Measurements from ENCODE around the gene CTU2. TPM values are rescaled to one million over a fixed set of nuclear protein-coding genes. Genes with fewer than 3 reads are reported as not detected.

Gene CTU2
- total and polyA plus RNA-seq, 2 experiments from 2014 or later = 5.9 to 19.5 TPM

DNA sequence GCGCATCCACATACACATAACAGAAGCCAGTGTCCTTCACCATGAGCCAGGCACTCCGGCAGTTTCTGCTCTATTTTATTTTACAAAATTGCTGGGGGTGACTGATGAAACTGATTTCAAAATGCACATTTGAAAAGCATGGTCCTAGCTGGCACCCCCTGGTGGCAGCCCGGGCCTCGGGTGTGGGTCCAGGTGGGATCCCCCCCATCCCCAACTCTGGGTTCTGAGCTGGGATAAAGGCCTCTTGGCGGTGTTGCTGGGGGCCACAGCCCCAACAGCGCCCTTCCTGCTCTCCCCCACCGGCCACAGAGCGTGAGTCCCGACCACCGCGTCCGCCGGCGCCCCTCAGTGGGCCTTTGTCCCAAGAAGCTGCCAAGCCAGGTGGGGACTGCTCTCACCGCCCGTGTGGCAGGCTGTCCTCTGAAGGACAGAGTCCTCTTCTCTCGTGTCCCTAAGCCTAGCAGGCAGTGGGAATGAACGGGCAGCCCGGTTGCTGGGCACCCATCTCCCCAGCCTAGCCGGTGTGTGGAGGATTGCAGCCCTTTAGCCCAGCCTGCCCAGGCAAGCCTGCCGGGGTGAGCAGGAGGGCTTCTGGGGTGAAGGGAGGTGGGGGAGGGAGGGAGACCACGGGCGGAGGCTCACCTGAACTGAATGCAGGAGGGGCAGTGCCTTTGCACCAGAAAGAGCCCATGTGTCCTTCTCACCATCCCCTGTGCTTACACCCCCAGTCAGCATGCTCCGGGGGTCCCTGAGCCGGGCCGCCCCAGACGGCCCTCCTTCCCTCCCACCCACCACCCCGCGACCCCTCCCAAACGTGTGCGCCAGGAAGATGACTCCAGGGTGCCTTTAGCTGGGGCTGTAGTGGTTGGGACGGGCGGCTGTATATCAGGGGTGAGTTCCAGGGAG, 20.9 kb upstream of the CTU2 start:
- Histone ChIP-seq H3K36me3 (replicated peaks; ENCODE audit: insufficient read depth, low read depth) (no peaks in the 10 kb centered on the region), H3K79me2 (no peaks in the 10 kb centered on the region), H4K20me1 (ENCODE audit: insufficient read depth, poor library complexity, severe bottlenecking) (no peaks in the 10 kb centered on the region), H2AFZ (peak overlapping the region; percentile 84), H3K27me3 (peaks cover 3% of the 10 kb centered on the region), H3K4me1 (ENCODE audit: insufficient read depth) (peaks cover 20% of the 10 kb centered on the region), H3K4me3 (peak overlapping the region; percentile 70), H3K9me3 (ENCODE audit: low read depth) (no peaks in the 10 kb centered on the region), H3K9me2 (replicated peaks; ENCODE audit: insufficient read depth) (no peaks in the 10 kb centered on the region), H3K4me2 (peak overlapping the region; percentile 100), H3K27ac (peak overlapping the region; percentile 83)
- WGBS (ENCODE audit: low lambda C conversion rate, missing lambda C conversion rate) = 11% methylated on average over 28 of the region's 33 CpGs
- TF ChIP-seq EZH2 (IDR thresholded peaks at IDR 0.05; ENCODE audit: borderline replicate concordance) (no peak), EZH2phosphoT487 (IDR thresholded peaks at IDR 0.05; ENCODE audit: low read depth, severe bottlenecking, unreplicated experiment) (no peak)
- TF ChIP-seq, protein P1, sequence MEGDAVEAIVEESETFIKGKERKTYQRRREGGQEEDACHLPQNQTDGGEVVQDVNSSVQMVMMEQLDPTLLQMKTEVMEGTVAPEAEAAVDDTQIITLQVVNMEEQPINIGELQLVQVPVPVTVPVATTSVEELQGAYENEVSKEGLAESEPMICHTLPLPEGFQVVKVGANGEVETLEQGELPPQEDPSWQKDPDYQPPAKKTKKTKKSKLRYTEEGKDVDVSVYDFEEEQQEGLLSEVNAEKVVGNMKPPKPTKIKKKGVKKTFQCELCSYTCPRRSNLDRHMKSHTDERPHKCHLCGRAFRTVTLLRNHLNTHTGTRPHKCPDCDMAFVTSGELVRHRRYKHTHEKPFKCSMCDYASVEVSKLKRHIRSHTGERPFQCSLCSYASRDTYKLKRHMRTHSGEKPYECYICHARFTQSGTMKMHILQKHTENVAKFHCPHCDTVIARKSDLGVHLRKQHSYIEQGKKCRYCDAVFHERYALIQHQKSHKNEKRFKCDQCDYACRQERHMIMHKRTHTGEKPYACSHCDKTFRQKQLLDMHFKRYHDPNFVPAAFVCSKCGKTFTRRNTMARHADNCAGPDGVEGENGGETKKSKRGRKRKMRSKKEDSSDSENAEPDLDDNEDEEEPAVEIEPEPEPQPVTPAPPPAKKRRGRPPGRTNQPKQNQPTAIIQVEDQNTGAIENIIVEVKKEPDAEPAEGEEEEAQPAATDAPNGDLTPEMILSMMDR (IDR thresholded peaks at IDR 0.05; ENCODE audit: poor library complexity) = peak; percentile 64
- peak; percentile 72 for DNase-seq (ENCODE audit: low spot score)

DNA sequence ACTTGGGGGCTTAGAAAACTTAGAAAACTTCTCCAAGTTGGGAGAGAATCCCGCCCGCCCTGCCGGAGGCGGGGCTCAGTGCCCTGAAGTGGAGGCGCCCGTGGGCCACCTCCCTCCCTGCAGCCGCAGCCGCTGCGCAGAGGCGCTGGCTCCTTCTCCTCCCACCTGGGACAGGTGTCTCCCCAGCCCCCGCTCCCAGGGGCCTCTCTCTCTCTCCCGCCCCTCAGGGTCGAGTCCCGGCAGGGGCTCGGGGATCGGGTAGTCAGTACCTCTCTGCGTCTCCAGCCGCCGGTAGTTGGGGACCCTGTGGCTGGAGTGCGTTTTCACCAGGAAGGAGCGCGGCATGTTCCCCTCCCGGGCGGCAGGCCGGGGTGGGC, 20.3 kb upstream of the CTU2 start:
- peak overlapping the region; percentile 84 for H2AFZ ChIP-seq

DNA sequence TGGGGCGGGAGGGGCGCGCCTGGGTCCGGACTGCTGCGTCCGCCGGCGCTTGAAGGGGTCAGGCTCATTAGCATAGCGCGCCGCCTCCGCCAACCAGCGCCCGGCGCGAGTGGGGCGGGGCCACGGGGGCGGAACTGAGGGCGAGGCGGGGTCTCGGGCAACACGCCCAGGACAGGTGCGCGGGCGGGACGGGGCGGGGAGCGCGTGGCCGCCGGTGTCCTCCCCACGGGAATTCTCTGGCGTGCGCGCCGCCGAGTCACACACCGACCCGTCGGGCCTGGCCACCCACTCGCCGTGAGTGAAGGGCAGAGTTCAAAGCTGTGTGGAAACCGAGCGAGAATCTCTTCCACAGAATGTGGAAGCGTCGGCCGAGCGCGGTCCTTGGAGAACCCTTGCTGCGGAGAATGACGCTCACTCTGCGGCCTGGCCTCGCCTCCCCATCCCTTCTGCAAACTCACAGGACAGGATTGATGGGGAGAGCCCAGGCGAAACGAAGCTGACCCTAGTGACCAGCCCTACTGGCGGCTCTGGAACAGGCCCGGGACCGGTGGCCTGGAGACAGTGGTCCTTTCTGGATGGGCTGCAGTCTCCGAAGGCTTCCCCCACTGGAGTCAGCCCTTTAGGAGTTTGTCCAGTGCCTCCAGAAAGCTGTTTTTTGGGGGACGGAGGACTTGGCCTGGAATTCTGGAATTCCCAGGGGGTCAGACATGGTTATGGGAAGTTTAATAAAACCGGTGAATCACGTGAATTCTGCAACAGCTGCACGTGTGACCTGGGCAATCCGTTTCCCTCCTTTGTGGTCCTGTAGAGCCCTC, 19.7 kb upstream of the CTU2 start, which contains the start of gene SNAI3:
Gene SNAI3, minus strand, starts transcription at position 69 of the 815 bp plus-strand sequence. CDS start 101 bp downstream, outside the sequence.
- DNase-seq (ENCODE audit: low spot score) = peak; percentile 92
- no peaks in the 10 kb centered on the region for H4K20me1 ChIP-seq (ENCODE audit: insufficient read depth, poor library complexity, severe bottlenecking)
- H3K4me2 ChIP-seq = peak within 1 kb of the TSS; percentile 100
- H3K79me2 ChIP-seq = no peaks in the 10 kb centered on the region
- no peaks in the 10 kb centered on the region for H3K9me3 ChIP-seq (ENCODE audit: low read depth)
- no peaks in the 10 kb centered on the region for H3K36me3 ChIP-seq (replicated peaks; ENCODE audit: insufficient read depth, low read depth)
- H3K27ac ChIP-seq = peak within 1 kb of the TSS; percentile 87
- peak within 1 kb of the TSS; percentile 70 for H3K4me3 ChIP-seq
- WGBS (ENCODE audit: low lambda C conversion rate, missing lambda C conversion rate) = 12% methylated on average over 46 of the region's 65 CpGs
- peak within 1 kb of the TSS; percentile 84 for H2AFZ ChIP-seq
- TF ChIP-seq EZH2phosphoT487 (IDR thresholded peaks at IDR 0.05; ENCODE audit: low read depth, severe bottlenecking, unreplicated experiment) (no peak), EZH2 (IDR thresholded peaks at IDR 0.05; ENCODE audit: borderline replicate concordance) (no peak)
- TF ChIP-seq, protein P1 (IDR thresholded peaks at IDR 0.05; ENCODE audit: poor library complexity) = no peak
- H3K27me3 ChIP-seq = peaks cover 3% of the 10 kb centered on the region
- H3K9me2 ChIP-seq (replicated peaks; ENCODE audit: insufficient read depth) = no peaks in the 10 kb centered on the region
- peaks cover 20% of the 10 kb centered on the region for H3K4me1 ChIP-seq (ENCODE audit: insufficient read depth)

More for the DNA sequence above, 20.3 kb upstream of the CTU2 start:
- H3K4me2 ChIP-seq = peak overlapping the region; percentile 100
- H3K27me3 ChIP-seq = peaks cover 3% of the 10 kb centered on the region
- peaks cover 20% of the 10 kb centered on the region for H3K4me1 ChIP-seq (ENCODE audit: insufficient read depth)
- no peaks in the 10 kb centered on the region for H4K20me1 ChIP-seq (ENCODE audit: insufficient read depth, poor library complexity, severe bottlenecking)
- peak overlapping the region; percentile 70 for H3K4me3 ChIP-seq
- no peaks in the 10 kb centered on the region for H3K79me2 ChIP-seq
- TF ChIP-seq EZH2 (IDR thresholded peaks at IDR 0.05; ENCODE audit: borderline replicate concordance) (peak; percentile 55), EZH2phosphoT487 (IDR thresholded peaks at IDR 0.05; ENCODE audit: low read depth, severe bottlenecking, unreplicated experiment) (no peak)
- TF ChIP-seq, protein P1 (IDR thresholded peaks at IDR 0.05; ENCODE audit: poor library complexity) = no peak
- peak; percentile 72 for DNase-seq (ENCODE audit: low spot score)
- 2% methylated on average over 14 of the region's 25 CpGs for WGBS (ENCODE audit: low lambda C conversion rate, missing lambda C conversion rate)
- no peaks in the 10 kb centered on the region for H3K9me2 ChIP-seq (replicated peaks; ENCODE audit: insufficient read depth)
- no peaks in the 10 kb centered on the region for H3K9me3 ChIP-seq (ENCODE audit: low read depth)
- H3K27ac ChIP-seq = peak overlapping the region; percentile 83
- no peaks in the 10 kb centered on the region for H3K36me3 ChIP-seq (replicated peaks; ENCODE audit: insufficient read depth, low read depth)

All from hepatocyte (in vitro differentiated cells).